HepG2 (cell line): Measurements from ENCODE around the gene PRDX2. TPM values are rescaled to one million over a fixed set of nuclear protein-coding genes. Genes with fewer than 3 reads are reported as not detected.

Source experiments
- CHD4 ChIP-seq: fragments of 200-600 bp; sonication (generic); IDR thresholded peaks from 2 replicates; pipeline ENCODE4 v1.7.0; 2017; ENCODE audit warnings: mild to moderate bottlenecking, low read length, borderline replicate concordance
- JDP2 ChIP-seq: sonication (generic); formaldehyde crosslinking; IDR thresholded peaks from 2 replicates; pipeline ENCODE4 v1.8.1; 2022; ENCODE audit warnings: missing genetic modification reagents, borderline replicate concordance
- KLF9 ChIP-seq: IDR thresholded peaks from 2 replicates; pipeline ENCODE4 v1.6.1; 2016; ENCODE audit warnings: low read depth
- MED13 ChIP-seq: sonication (generic); formaldehyde crosslinking; IDR thresholded peaks from 2 replicates; pipeline ENCODE4 v1.5.0; 2020; ENCODE audit warnings: missing genetic modification reagents
- MEF2D ChIP-seq: sonication (generic); formaldehyde crosslinking; IDR thresholded peaks from 2 replicates; pipeline ENCODE4 v1.5.1; 2020; ENCODE audit warnings: mild to moderate bottlenecking, missing genetic modification reagents
- PAXIP1 ChIP-seq: sonication (generic); formaldehyde crosslinking; conservative IDR thresholded peaks from 2 replicates; pipeline ENCODE4 v1.4.0; 2020; ENCODE audit warnings: mild to moderate bottlenecking, missing genetic modification reagents, moderate library complexity
- RARA ChIP-seq: IDR thresholded peaks from 2 replicates; pipeline ENCODE4 v1.6.1; 2016; ENCODE audit warnings: missing genetic modification reagents, missing compliant biosample characterization
- RFX1 ChIP-seq: fragments of 450-650 bp; IDR thresholded peaks from 2 replicates; pipeline ENCODE4 v1.6.1; 2017
- SRSF1 ChIP-seq: fragments of 200-400 bp; formaldehyde crosslinking; optimal IDR thresholded peaks from 2 replicates; pipeline ENCODE3; 2017; ENCODE audit warnings: mild to moderate bottlenecking, low read depth, low read length, moderate library complexity
- ZBTB4 ChIP-seq: sonication (generic); formaldehyde crosslinking; IDR thresholded peaks from 2 replicates; pipeline ENCODE4 v1.4.0; 2020; ENCODE audit warnings: missing genetic modification reagents, mild to moderate bottlenecking, borderline replicate concordance
- ZNF263 ChIP-seq: sonication (generic); formaldehyde crosslinking; IDR thresholded peaks from 2 replicates; pipeline ENCODE4 v1.4.0; 2020; ENCODE audit warnings: missing genetic modification reagents
- ZNF644 ChIP-seq: IDR thresholded peaks from 2 replicates; pipeline ENCODE4 v1.6.1; 2016; ENCODE audit warnings: low read depth
- ZSCAN22 ChIP-seq: sonication (generic); formaldehyde crosslinking; IDR thresholded peaks from 2 replicates; pipeline ENCODE4 v1.4.0; 2020; ENCODE audit warnings: mild to moderate bottlenecking, missing genetic modification reagents
- polyA plus RNA-seq, 8 experiments: library from polyadenylated mRNA; depleted of rRNA in 3 of 8; stranded (reverse) in 7 of 8; unstranded in 1 of 8; fragments of >200 nt; fragmentation: Illumina TruSeq in 4 of 8; extraction: Trizol in 4 of 8; gene quantifications; 2 replicates each; pipeline versions ENCODE4 v1.2.1 to v1.2.3, GENCODE V29; 2011 to 2016; ENCODE audit warnings: low read depth in 4 of 8, missing spikeins in 1 of 8, mixed read lengths in 1 of 8; ENCODE audit not compliant: insufficient read depth in 1 of 8
- total RNA-seq, 5 experiments: library from RNA; depleted of rRNA; stranded (reverse); fragments of >200 nt; fragmentation: Illumina TruSeq; extraction: Trizol; gene quantifications; 2 replicates each; pipeline ENCODE4 v1.2.3, GENCODE V29; 2016; ENCODE audit warnings: low read depth in 1 of 5
- TF ChIP-seq, protein P1 (sequence below): sonication (generic); formaldehyde crosslinking; IDR thresholded peaks from 2 replicates; pipeline ENCODE4 v1.5.0; 2020; ENCODE audit warnings: mild to moderate bottlenecking, missing genetic modification reagents, borderline replicate concordance
- TF ChIP-seq, protein P2 (sequence below): sonication (generic); formaldehyde crosslinking; IDR thresholded peaks from 2 replicates; pipeline ENCODE4 v1.8.1; 2023; ENCODE audit warnings: mild to moderate bottlenecking, moderate library complexity, missing genetic modification reagents

The PRDX2 gene
- total and polyA plus RNA-seq, 2 of the 13 experiments (the other 11 are each of a cell fraction or from before 2014, with no cell fraction given), result 218 to 381 TPM

DNA sequence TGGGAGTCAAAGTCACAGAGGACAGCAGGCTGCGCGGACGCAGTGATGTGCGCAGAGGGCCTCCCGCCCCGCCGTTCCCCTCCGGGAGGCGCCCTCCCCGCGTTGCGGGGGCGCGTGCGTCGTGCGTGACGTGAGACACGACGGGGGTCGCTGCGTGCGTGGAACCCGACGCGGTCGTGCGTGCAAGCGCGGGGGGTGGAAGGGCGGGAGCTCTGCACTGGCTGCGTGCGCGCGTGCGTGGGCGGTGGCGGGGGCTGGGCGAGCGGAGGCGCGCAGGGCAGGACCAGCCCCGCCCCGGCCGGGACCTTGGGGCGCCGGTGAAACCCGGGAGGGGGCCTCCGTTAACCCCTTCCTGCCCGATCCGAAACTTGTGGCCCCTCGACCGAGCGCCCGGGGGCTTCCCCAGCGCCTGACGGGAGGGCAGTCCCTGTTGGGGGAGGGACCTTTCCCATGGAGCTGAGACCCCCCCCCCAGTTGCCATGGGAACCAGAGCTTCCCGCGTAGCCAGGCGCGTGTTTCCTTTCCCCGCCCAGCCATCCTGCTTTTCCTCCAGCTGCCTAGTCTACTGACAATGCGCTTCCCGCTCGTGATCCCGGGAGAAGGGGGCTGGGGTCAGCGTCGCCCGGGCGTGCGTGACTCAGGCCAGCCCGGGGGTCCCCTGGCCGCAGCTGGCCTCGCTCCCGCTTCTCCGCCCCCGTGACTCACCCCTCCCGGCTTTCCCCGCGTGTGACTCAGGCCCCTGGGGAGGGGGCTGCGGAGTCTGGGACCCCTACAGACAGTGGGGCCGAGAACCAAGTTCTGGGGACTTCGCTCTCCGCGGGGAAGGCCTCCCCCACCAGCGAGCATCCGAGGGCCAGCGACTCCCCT is 18.9 kb downstream of the PRDX2 start (continued):
- TF ChIP-seq, protein P1, sequence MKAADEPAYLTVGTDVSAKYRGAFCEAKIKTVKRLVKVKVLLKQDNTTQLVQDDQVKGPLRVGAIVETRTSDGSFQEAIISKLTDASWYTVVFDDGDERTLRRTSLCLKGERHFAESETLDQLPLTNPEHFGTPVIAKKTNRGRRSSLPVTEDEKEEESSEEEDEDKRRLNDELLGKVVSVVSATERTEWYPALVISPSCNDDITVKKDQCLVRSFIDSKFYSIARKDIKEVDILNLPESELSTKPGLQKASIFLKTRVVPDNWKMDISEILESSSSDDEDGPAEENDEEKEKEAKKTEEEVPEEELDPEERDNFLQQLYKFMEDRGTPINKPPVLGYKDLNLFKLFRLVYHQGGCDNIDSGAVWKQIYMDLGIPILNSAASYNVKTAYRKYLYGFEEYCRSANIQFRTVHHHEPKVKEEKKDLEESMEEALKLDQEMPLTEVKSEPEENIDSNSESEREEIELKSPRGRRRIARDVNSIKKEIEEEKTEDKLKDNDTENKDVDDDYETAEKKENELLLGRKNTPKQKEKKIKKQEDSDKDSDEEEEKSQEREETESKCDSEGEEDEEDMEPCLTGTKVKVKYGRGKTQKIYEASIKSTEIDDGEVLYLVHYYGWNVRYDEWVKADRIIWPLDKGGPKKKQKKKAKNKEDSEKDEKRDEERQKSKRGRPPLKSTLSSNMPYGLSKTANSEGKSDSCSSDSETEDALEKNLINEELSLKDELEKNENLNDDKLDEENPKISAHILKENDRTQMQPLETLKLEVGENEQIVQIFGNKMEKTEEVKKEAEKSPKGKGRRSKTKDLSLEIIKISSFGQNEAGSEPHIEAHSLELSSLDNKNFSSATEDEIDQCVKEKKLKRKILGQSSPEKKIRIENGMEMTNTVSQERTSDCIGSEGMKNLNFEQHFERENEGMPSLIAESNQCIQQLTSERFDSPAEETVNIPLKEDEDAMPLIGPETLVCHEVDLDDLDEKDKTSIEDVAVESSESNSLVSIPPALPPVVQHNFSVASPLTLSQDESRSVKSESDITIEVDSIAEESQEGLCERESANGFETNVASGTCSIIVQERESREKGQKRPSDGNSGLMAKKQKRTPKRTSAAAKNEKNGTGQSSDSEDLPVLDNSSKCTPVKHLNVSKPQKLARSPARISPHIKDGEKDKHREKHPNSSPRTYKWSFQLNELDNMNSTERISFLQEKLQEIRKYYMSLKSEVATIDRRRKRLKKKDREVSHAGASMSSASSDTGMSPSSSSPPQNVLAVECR, result peak; percentile 58
- TF ChIP-seq RARA (CRISPR knock-in tag), result no peak
- TF ChIP-seq ZNF644, result no peak
- no peak for TF ChIP-seq MED13 (CRISPR knock-in tag)
- peak; percentile 24; the same call in 1 of the 2 replicates for TF ChIP-seq PAXIP1 (CRISPR knock-in tag)
- no peak for TF ChIP-seq CHD4
- peak; percentile 68 for TF ChIP-seq RFX1
- TF ChIP-seq ZSCAN22 (CRISPR knock-in tag), result no peak
- no peak for TF ChIP-seq SRSF1
- TF ChIP-seq, protein P2, sequence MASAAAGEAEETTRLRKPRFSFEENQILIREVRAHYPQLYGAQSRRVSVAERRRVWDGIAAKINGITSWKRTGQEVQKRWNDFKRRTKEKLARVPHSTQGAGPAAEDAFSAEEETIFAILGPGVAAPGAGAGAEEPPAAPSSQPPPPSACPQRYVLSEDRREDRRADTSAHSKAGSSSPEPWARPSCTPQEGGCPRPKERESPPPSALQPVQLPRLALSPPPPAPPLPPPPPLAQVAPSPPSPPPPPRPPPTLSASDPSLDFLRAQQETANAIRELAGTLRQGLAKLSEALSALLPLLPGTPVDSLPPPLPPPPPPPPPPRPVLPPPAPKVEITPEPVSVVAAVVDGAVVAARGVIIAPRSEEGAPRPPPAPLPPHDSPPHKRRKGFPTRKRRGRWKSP (CRISPR knock-in tag), result no peak
- no peak for TF ChIP-seq ZBTB4 (CRISPR knock-in tag)
- TF ChIP-seq KLF9 (CRISPR knock-in tag), result no peak
- TF ChIP-seq JDP2 (CRISPR knock-in tag), result no peak
- no peak for TF ChIP-seq ZNF263 (CRISPR knock-in tag)
- TF ChIP-seq MEF2D, result no peak
